CD4-positive, alpha-beta T cell (primary cell): ENCODE measurements around the gene NACC2. TPM values are rescaled to one million over a fixed set of nuclear protein-coding genes. Genes with fewer than 3 reads are reported as not detected.

ENCODE experiments used
- ATAC-seq: fragments of 200-7000 bp; cut with Tn5 transposase; one replicate; pipeline ENCODE4 v1.10.0; 2022; ENCODE audit warnings: mild to moderate bottlenecking; ENCODE audit not compliant: poor library complexity
- CTCF ChIA-PET: fragments of 350-600 bp; sonication (Branson Sonifier 250); formaldehyde crosslinking; loops from one replicate; lab custom pipeline; 2021; ENCODE audit warnings: antibody characterized with exemption, inconsistent platforms; lab: Charles Lee
- POLR2A ChIA-PET: fragments of 350-600 bp; sonication (Branson Sonifier 250); formaldehyde crosslinking; loops from one replicate; lab custom pipeline; 2021; ENCODE audit warnings: antibody characterized with exemption, inconsistent platforms; lab: Charles Lee
- DNase-seq, 14 experiments: peaks; one replicate each; pipeline ENCODE4 v3.0.0-alpha.2; 2013 to 2020; ENCODE audit warnings: mixed read lengths in 2 of 14
- H3K27ac ChIP-seq, 2 donors: one replicate each; pipeline versions ENCODE4 v1.5.1 to v1.7.0; 2013; ENCODE audit warnings: low read length in 2 of 2, low read depth in 1 of 2, mild to moderate bottlenecking in 1 of 2
- H3K27me3 ChIP-seq, 2 experiments: 1 replicate in 1 of 2; 2 replicates in 1 of 2; pipeline versions ENCODE4 v1.6.1 to v1.7.0; 2013; ENCODE audit warnings: low read length in 2 of 2, control low read depth in 1 of 2, mild to moderate bottlenecking in 1 of 2, moderate library complexity in 1 of 2; ENCODE audit not compliant: insufficient read depth in 2 of 2, control insufficient read depth in 1 of 2
- H3K36me3 ChIP-seq: one replicate; pipeline ENCODE4 v1.6.1; 2013; ENCODE audit warnings: low read length, control low read depth; ENCODE audit not compliant: insufficient read depth
- H3K4me1 ChIP-seq: one replicate; pipeline ENCODE4 v1.6.1; 2013; ENCODE audit warnings: low read length, control low read depth; ENCODE audit not compliant: insufficient read depth
- H3K4me3 ChIP-seq: one replicate; pipeline ENCODE4 v1.5.1; 2013; ENCODE audit warnings: mild to moderate bottlenecking, low read length, moderate library complexity
- H3K9me3 ChIP-seq, 2 experiments: 1 replicate in 1 of 2; 2 replicates in 1 of 2; pipeline versions ENCODE4 v1.6.1 to v1.7.0; 2013; ENCODE audit warnings: low read length in 2 of 2, mild to moderate bottlenecking in 2 of 2, control low read depth in 1 of 2, moderate library complexity in 1 of 2; ENCODE audit not compliant: control insufficient read depth in 1 of 2, insufficient read depth in 1 of 2
- H3K27ac Mint-ChIP-seq: one replicate; pipeline ENCODE4 v1.8.0; 2020; ENCODE audit warnings: mixed read lengths
- H3K27me3 Mint-ChIP-seq: one replicate; pipeline ENCODE4 v1.8.0; 2021; ENCODE audit warnings: mixed read lengths
- H3K36me3 Mint-ChIP-seq: one replicate; pipeline ENCODE4 v1.8.0; 2021; ENCODE audit warnings: low read depth, mixed read lengths
- H3K4me1 Mint-ChIP-seq: one replicate; pipeline ENCODE4 v1.8.0; 2021; ENCODE audit warnings: low read depth, mixed read lengths
- H3K4me3 Mint-ChIP-seq: one replicate; pipeline ENCODE4 v1.8.0; 2020; ENCODE audit warnings: mild to moderate bottlenecking, mixed read lengths
- H3K9me3 Mint-ChIP-seq: one replicate; pipeline ENCODE4 v1.8.0; 2020; ENCODE audit warnings: mixed read lengths
- CTCF ChIP-seq: fragments of 200-600 bp; IDR thresholded peaks from one replicate; pipeline ENCODE4 v1.8.0; 2022; ENCODE audit warnings: antibody characterized with exemption, mild to moderate bottlenecking
- intact Hi-C, 2 experiments: fragments of 100-400 bp; cut with DNase I in 1 of 2; cut with micrococcal nuclease in 1 of 2; formaldehyde crosslinking; loops; one replicate each; pipeline versions ENCODE4 v1.15.1 to v1.9.0; 2023 to 2025; cut with DNase I, micrococcal nuclease
- total RNA-seq, 174 experiments: library from RNA in 2 of 174; stranded (reverse) in 2 of 174; gene quantifications; one replicate each; pipeline ENCODE4 v1.2.3 and lab custom pipeline; 2021 to 2026

Gene NACC2
- total RNA-seq, 2 experiments from 2014 or later = 2.1 to 2.7 TPM

- Mint-ChIP-seq H3K9me3 (no peaks in the 10 kb centered on the region), H3K4me3 (no peak overlapping the region), H3K27me3 (peaks cover 10% of the 10 kb centered on the region), H3K36me3 (no peaks in the 10 kb centered on the region), H3K4me1 (peaks cover 11% of the 10 kb centered on the region), H3K27ac (no peak overlapping the region)
- intact Hi-C loops = no loop called here
- ChIA-PET CTCF (no interaction called here), POLR2A (no interaction called here)
- Histone ChIP-seq H3K36me3 (peaks cover 10% of the 10 kb centered on the region), H3K9me3 (peaks cover 0 to 6% of the 10 kb centered on the region in 2 experiments), H3K4me3 (no peak overlapping the region), H3K27me3 (peaks cover 18 to 20% of the 10 kb centered on the region in 2 experiments), H3K4me1 (peaks cover 50% of the 10 kb centered on the region), H3K27ac (no peak overlapping the region)
- ATAC-seq (no peak), DNase-seq (peak in 1 of 14 experiments; percentile 21)
- no peak for TF ChIP-seq CTCF
Measured at GRCh38 chr9:136049491-136050265, 45.4 kb downstream of the NACC2 start.

GRCh38 chr9:136048560-136049411 lies 46.3 kb downstream of the NACC2 start:
- no peaks in the 10 kb centered on the region for H3K9me3 Mint-ChIP-seq
- no peak for ATAC-seq

More at GRCh38 chr9:136048560-136049411, 46.3 kb downstream of the NACC2 start:
- Mint-ChIP-seq H3K4me3 (no peak overlapping the region), H3K27me3 (peaks cover 7% of the 10 kb centered on the region), H3K4me1 (peaks cover 11% of the 10 kb centered on the region), H3K36me3 (no peaks in the 10 kb centered on the region), H3K27ac (no peak overlapping the region)
- no peak overlapping the region for H3K4me3 ChIP-seq
- ChIA-PET CTCF (no interaction called here), POLR2A (no interaction called here)
- peaks cover 10% of the 10 kb centered on the region for H3K36me3 ChIP-seq
- H3K9me3 ChIP-seq = peaks cover 0 to 6% of the 10 kb centered on the region in 2 experiments
- intact Hi-C loops = no loop called here
- TF ChIP-seq CTCF = no peak
- H3K4me1 ChIP-seq = peaks cover 43% of the 10 kb centered on the region
- peaks cover 13 to 14% of the 10 kb centered on the region in 2 experiments for H3K27me3 ChIP-seq
- DNase-seq = peak in 2 of 14 experiments; percentile 24 to 30
- H3K27ac ChIP-seq = no peak overlapping the region
